Loucy (cell line): Measurements from ENCODE around the gene LINC01488.

Source experiments
- H2AFZ ChIP-seq: fragments of 200-600 bp; sonication (generic); 2 replicates; pipeline ENCODE4 v1.6.0; 2016; ENCODE audit warnings: antibody characterized with exemption, mild to moderate bottlenecking, low read length, moderate library complexity
- H3F3A ChIP-seq: fragments of 200-600 bp; 2 replicates; pipeline ENCODE4 v1.6.0; 2016; ENCODE audit warnings: antibody characterized with exemption, low read depth, mild to moderate bottlenecking
- H3K27me3 ChIP-seq: fragments of 200-600 bp; sonication (generic); 2 replicates; pipeline ENCODE4 v1.6.1; 2014; ENCODE audit warnings: low read length, mild to moderate bottlenecking; ENCODE audit not compliant: insufficient read depth, poor library complexity, severe bottlenecking
- H3K36me3 ChIP-seq: fragments of 200-600 bp; sonication (generic); 2 replicates; pipeline ENCODE4 v1.6.1; 2016; ENCODE audit warnings: low read length; ENCODE audit not compliant: insufficient read depth
- H3K4me1 ChIP-seq: fragments of 200-600 bp; sonication (generic); 2 replicates; pipeline ENCODE4 v1.5.1; 2014; ENCODE audit warnings: low read length, mild to moderate bottlenecking; ENCODE audit not compliant: insufficient read depth, poor library complexity, severe bottlenecking
- H3K4me2 ChIP-seq: fragments of 200-600 bp; sonication (generic); 2 replicates; pipeline ENCODE4 v1.6.0; 2014; ENCODE audit warnings: antibody characterized with exemption, low read length, low read depth, mild to moderate bottlenecking; ENCODE audit not compliant: poor library complexity, severe bottlenecking
- H3K4me3 ChIP-seq: fragments of 200-600 bp; sonication (generic); 2 replicates; pipeline ENCODE4 v1.5.1; 2014; ENCODE audit warnings: low read length, mild to moderate bottlenecking, mixed read lengths; ENCODE audit not compliant: poor library complexity, severe bottlenecking
- H3K79me2 ChIP-seq: fragments of 200-600 bp; sonication (generic); 2 replicates; pipeline ENCODE4 v1.6.1; 2014; ENCODE audit warnings: low read length; ENCODE audit not compliant: insufficient read depth
- H3K9ac ChIP-seq: fragments of 200-600 bp; sonication (generic); 2 replicates; pipeline ENCODE4 v1.6.0; 2014; ENCODE audit warnings: mild to moderate bottlenecking, low read depth, low read length, moderate library complexity; ENCODE audit not compliant: poor library complexity, severe bottlenecking
- H3K9me2 ChIP-seq: fragments of 200-600 bp; sonication (generic); replicated peaks from 2 replicates; pipeline ENCODE4 v1.6.1; 2016; ENCODE audit warnings: low read depth, low read length, mixed read lengths
- H3K9me3 ChIP-seq: fragments of 200-600 bp; sonication (generic); 2 replicates; pipeline ENCODE4 v1.6.1; 2014; ENCODE audit warnings: mild to moderate bottlenecking, antibody characterized with exemption, low read length, low read depth; ENCODE audit not compliant: insufficient read depth
- H4K20me1 ChIP-seq: fragments of 200-600 bp; sonication (generic); 2 replicates; pipeline ENCODE4 v1.6.0; 2014; ENCODE audit warnings: antibody characterized with exemption, low read length, mild to moderate bottlenecking; ENCODE audit not compliant: insufficient read depth, poor library complexity, severe bottlenecking
- EZH2phosphoT487 ChIP-seq: fragments of 200-600 bp; IDR thresholded peaks from 2 replicates; pipeline ENCODE4 v1.6.1; 2018; ENCODE audit warnings: antibody characterized with exemption, mild to moderate bottlenecking, moderate library complexity, borderline replicate concordance
- TF ChIP-seq, protein P1 (sequence below): fragments of 200-600 bp; sonication (generic); conservative IDR thresholded peaks from 2 replicates; pipeline ENCODE4 v1.5.1; 2014; ENCODE audit warnings: mild to moderate bottlenecking, antibody characterized with exemption, low read length

LINC01488 gene

DNA sequence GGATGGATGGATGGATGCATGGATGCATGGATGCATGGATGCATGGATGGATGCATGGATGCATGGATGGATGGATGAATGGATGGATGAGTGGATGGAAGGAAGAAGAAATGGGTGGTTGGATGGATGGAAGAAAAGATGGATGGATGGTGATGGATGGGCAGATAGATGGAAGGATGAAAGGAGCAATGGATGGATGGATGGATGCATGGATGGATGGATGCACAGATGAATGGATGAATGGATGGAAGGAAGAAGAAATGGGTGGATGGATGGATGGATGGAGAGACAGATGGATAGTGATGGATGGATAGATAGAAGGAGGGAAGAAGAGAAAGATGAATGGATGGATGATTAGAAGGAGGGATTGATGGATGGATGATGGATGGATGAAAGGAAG is 30.2 kb upstream of the LINC01488 start:
- Histone ChIP-seq H4K20me1 (no peaks in the 10 kb centered on the region), H3F3A (no peaks in the 10 kb centered on the region), H3K4me1 (no peaks in the 10 kb centered on the region), H3K9me3 (no peaks in the 10 kb centered on the region), H3K9ac (no peak overlapping the region), H3K36me3 (no peaks in the 10 kb centered on the region), H3K4me3 (no peak overlapping the region), H3K4me2 (no peak overlapping the region), H3K79me2 (no peaks in the 10 kb centered on the region), H3K9me2 (no peaks in the 10 kb centered on the region), H3K27me3 (no peaks in the 10 kb centered on the region), H2AFZ (no peak overlapping the region)
- TF ChIP-seq, protein P1, sequence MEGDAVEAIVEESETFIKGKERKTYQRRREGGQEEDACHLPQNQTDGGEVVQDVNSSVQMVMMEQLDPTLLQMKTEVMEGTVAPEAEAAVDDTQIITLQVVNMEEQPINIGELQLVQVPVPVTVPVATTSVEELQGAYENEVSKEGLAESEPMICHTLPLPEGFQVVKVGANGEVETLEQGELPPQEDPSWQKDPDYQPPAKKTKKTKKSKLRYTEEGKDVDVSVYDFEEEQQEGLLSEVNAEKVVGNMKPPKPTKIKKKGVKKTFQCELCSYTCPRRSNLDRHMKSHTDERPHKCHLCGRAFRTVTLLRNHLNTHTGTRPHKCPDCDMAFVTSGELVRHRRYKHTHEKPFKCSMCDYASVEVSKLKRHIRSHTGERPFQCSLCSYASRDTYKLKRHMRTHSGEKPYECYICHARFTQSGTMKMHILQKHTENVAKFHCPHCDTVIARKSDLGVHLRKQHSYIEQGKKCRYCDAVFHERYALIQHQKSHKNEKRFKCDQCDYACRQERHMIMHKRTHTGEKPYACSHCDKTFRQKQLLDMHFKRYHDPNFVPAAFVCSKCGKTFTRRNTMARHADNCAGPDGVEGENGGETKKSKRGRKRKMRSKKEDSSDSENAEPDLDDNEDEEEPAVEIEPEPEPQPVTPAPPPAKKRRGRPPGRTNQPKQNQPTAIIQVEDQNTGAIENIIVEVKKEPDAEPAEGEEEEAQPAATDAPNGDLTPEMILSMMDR, result no peak

DNA sequence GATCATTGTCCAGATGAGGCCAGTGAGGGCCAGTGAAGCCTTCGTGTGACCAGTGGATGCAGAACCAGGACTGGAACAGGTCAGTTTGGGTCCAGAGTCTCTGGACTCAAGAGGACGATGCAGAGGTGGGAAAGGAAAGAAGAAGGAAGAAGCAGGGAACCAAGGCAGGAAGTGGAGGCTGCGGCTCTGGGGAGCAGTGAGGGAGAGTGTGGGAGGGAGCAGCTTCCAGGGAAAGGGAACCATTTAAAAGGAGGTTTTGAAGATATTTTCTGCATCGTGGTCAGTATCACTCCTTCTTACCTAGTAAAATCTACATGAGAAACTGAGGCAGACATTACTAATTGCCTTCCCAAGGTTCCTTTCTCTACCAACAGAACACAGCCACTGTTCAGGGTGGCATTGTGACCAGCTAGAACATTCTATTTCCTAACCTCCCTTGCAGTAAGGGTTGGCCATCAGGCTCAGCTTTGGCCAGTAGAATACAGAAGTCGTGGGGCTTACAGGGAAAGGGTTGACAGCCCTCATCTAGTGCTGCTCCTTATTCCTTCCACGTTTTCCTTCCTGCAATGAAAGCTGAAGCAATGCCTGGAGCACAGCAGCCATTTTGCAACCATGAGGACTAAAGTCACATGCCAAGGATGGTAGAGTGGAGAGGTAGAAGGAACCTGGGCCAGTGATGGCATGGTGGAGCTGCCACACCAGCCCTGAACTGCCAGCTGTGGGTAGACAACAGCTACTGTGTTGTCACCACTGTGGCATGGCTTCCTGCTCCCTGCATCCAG is 29.1 kb upstream of the LINC01488 start:
- Histone ChIP-seq H3K4me3 (no peak overlapping the region), H3K9me3 (peaks cover 8% of the 10 kb centered on the region; the same call in 1 of the 2 replicates)

DNA sequence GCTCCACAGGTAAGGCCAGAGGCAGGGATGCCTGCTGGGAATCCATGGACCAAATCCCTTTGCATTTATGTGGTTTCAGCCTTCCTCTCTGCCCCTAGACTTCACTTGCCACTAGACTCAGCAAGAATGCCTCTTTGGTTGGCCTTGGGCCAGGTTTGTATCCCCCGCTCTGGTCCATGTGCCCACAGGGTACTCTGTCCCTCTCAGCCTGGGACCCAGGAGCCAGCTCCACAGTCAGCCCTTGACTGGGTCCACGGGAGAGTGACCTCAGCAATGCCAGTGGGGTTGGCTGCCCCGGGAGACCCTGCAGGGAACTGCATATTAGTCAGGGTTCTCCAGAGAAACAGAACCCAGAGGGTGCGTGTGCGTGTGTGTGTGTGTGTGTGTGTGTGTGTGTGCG is 28.3 kb upstream of the LINC01488 start:
- H3F3A ChIP-seq, result no peaks in the 10 kb centered on the region
- no peaks in the 10 kb centered on the region for H4K20me1 ChIP-seq
- no peak overlapping the region for H3K4me2 ChIP-seq

More for the DNA sequence above, 29.1 kb upstream of the LINC01488 start:
- no peak for TF ChIP-seq EZH2phosphoT487
- TF ChIP-seq, protein P1, result no peak
- Histone ChIP-seq H3K4me1 (no peaks in the 10 kb centered on the region), H3K9ac (no peak overlapping the region), H4K20me1 (no peaks in the 10 kb centered on the region), H3K27me3 (no peaks in the 10 kb centered on the region), H3K4me2 (no peak overlapping the region), H2AFZ (no peak overlapping the region), H3K36me3 (no peaks in the 10 kb centered on the region), H3K79me2 (no peaks in the 10 kb centered on the region), H3K9me2 (no peaks in the 10 kb centered on the region), H3F3A (no peaks in the 10 kb centered on the region)

More for the DNA sequence above, 28.3 kb upstream of the LINC01488 start:
- no peak overlapping the region for H3K9ac ChIP-seq
- H3K27me3 ChIP-seq, result no peaks in the 10 kb centered on the region
- no peaks in the 10 kb centered on the region for H3K9me2 ChIP-seq
- no peaks in the 10 kb centered on the region for H3K36me3 ChIP-seq
- no peaks in the 10 kb centered on the region for H3K79me2 ChIP-seq
- no peak overlapping the region for H2AFZ ChIP-seq
- H3K4me3 ChIP-seq, result no peak overlapping the region
- H3K9me3 ChIP-seq, result peaks cover 12% of the 10 kb centered on the region; the same call in 1 of the 2 replicates
- no peak for TF ChIP-seq EZH2phosphoT487
- TF ChIP-seq, protein P1, result no peak
- H3K4me1 ChIP-seq, result no peaks in the 10 kb centered on the region
